HG02938 (cell line): ENCODE data around the gene MESP2.

Experiments used
- ATAC-seq: cut with Tn5 transposase; IDR thresholded peaks from one replicate; pipeline ENCODE4 v1.9.1; 2021; ENCODE audit warnings: mild to moderate bottlenecking, moderate library complexity; ENCODE audit not compliant: unreplicated experiment

MESP2 gene

GRCh38 chr15:89776274-89777072 lies at the start of gene MESP2:
MESP2 (plus strand) TSS chr15:89776332; CDS start chr15:89776358, 26 bp downstream.
- ATAC-seq, result no peak

- no peak for ATAC-seq
Measured at GRCh38 chr15:89728254-89728653, 47.9 kb upstream of the MESP2 start.

GRCh38 chr15:89731275-89731674 lies 44.9 kb upstream of the MESP2 start:
- no peak for ATAC-seq

GRCh38 chr15:89732451-89733172 lies 43.5 kb upstream of the MESP2 start:
- no peak for ATAC-seq

- no peak for ATAC-seq
Measured at GRCh38 chr15:89735773-89736172, 40.4 kb upstream of the MESP2 start.

- ATAC-seq, result peak; percentile 64
Measured at GRCh38 chr15:89740137-89740536, 36.0 kb upstream of the MESP2 start.

- ATAC-seq, result no peak
Measured at GRCh38 chr15:89743011-89743410, 33.1 kb upstream of the MESP2 start.

- no peak for ATAC-seq
Measured at GRCh38 chr15:89743594-89743993, 32.5 kb upstream of the MESP2 start.

- ATAC-seq, result no peak
Measured at GRCh38 chr15:89745131-89745530, 31.0 kb upstream of the MESP2 start.

GRCh38 chr15:89745768-89746167 lies 30.4 kb upstream of the MESP2 start:
- no peak for ATAC-seq

- ATAC-seq, result no peak
Measured at GRCh38 chr15:89746386-89746780, 29.7 kb upstream of the MESP2 start.

GRCh38 chr15:89747708-89748682 lies 28.1 kb upstream of the MESP2 start:
- ATAC-seq, result no peak

GRCh38 chr15:89749054-89749453 lies 27.1 kb upstream of the MESP2 start:
- no peak for ATAC-seq

GRCh38 chr15:89749526-89749925 lies 26.6 kb upstream of the MESP2 start:
- ATAC-seq, result no peak

- peak; percentile 5 for ATAC-seq
Measured at GRCh38 chr15:89749951-89750559, 26.1 kb upstream of the MESP2 start.

- ATAC-seq, result peak; percentile 98
Measured at GRCh38 chr15:89750560-89751542, 25.3 kb upstream of the MESP2 start, which contains the start of gene MESP1. MESP1 (minus strand) TSS chr15:89751249; CDS start chr15:89751231, 18 bp downstream.

GRCh38 chr15:89751748-89752147 lies 24.4 kb upstream of the MESP2 start:
- no peak for ATAC-seq

GRCh38 chr15:89753855-89754254 lies 22.3 kb upstream of the MESP2 start:
- ATAC-seq, result no peak
